Lower lobe of right lung (tissue), 2 donors: ENCODE measurements around the gene PTER. TPM values are rescaled to one million over a fixed set of nuclear protein-coding genes. Genes with fewer than 3 reads are reported as not detected.

Source experiments
- ATAC-seq, 2 donors: fragments of 200-7000 bp; cut with Tn5 transposase; one replicate each; pipeline ENCODE4 v1.9.1; 2020 to 2022; ENCODE audit warnings: mild to moderate bottlenecking in 2 of 2, moderate library complexity in 2 of 2
- DNase-seq: peaks from one replicate; pipeline ENCODE4 v3.0.0-alpha.2; 2020
- H3K27ac ChIP-seq: fragments of 200-600 bp; one replicate; pipeline ENCODE4 v1.8.0; 2022
- H3K27me3 ChIP-seq: fragments of 200-600 bp; one replicate; pipeline ENCODE4 v1.8.0; 2022; ENCODE audit warnings: low read depth
- H3K36me3 ChIP-seq: fragments of 200-600 bp; one replicate; pipeline ENCODE4 v1.8.0; 2022; ENCODE audit warnings: mild to moderate bottlenecking
- H3K4me1 ChIP-seq: fragments of 200-600 bp; one replicate; pipeline ENCODE4 v1.8.0; 2022
- H3K4me3 ChIP-seq: fragments of 200-600 bp; one replicate; pipeline ENCODE4 v1.8.0; 2022; ENCODE audit warnings: mild to moderate bottlenecking
- H3K9me3 ChIP-seq: fragments of 200-600 bp; one replicate; pipeline ENCODE4 v1.8.0; 2022
- CTCF ChIP-seq: fragments of 200-600 bp; IDR thresholded peaks from one replicate; pipeline ENCODE4 v1.8.0; 2022; ENCODE audit warnings: antibody characterized with exemption, mild to moderate bottlenecking
- intact Hi-C: fragments of 100-400 bp; cut with DNase I; formaldehyde crosslinking; loops from one replicate; pipeline ENCODE4 v1.11.0; 2022
- total RNA-seq: library from RNA; stranded (reverse); fragmentation: NEBNext Ultra II Directional; extraction: Animal tissue kit (Norgen Biotek cat#: 25700); gene quantifications from one replicate; pipeline ENCODE4 v1.2.1, GENCODE V29; 2021
- donor health status: DM: no; HTN: yes; CAD: no; lungs with severe emphysema.

The PTER gene
- total RNA-seq, 1 donor from 2014 or later = 20.3 TPM

- Histone ChIP-seq H3K27me3 (no peaks in the 10 kb centered on the region), H3K27ac (no peak overlapping the region)
- no peak for TF ChIP-seq CTCF
These were observed 126.1 kb downstream of the PTER start for GRCh38 chr10:16562891-16563290.

More at GRCh38 chr10:16562891-16563290, 126.1 kb downstream of the PTER start:
- DNase-seq (no peak), ATAC-seq (no peak)
- Histone ChIP-seq H3K4me3 (no peak overlapping the region), H3K9me3 (no peaks in the 10 kb centered on the region), H3K36me3 (no peaks in the 10 kb centered on the region), H3K4me1 (no peaks in the 10 kb centered on the region)
- intact Hi-C loops = no loop called here

Other genes starting within 250 kb of the PTER start
- gene C1QL3, start 84.9 kb downstream of the PTER start, total RNA-seq = not detected